Activated CD8-positive, alpha-beta T cell treated with anti-CD3 and anti-CD28 coated beads for 36 hours (primary cell): ENCODE results near the gene PRPS1. TPM values are rescaled to one million over a fixed set of nuclear protein-coding genes. Genes with fewer than 3 reads are reported as not detected.
"Not testable (repeated sequence)": the region's sequence is repeated elsewhere in the genome, so short reads cannot be mapped to it uniquely, and the experiment has no call there.

Source experiments
- ATAC-seq: fragments of 200-7000 bp; cut with Tn5 transposase; one replicate; pipeline ENCODE4 v1.10.0; 2021; ENCODE audit warnings: mild to moderate bottlenecking, moderate library complexity
- CTCF ChIA-PET: fragments of 350-600 bp; sonication (Branson Sonifier 250); formaldehyde crosslinking; loops from one replicate; lab custom pipeline; 2021; ENCODE audit warnings: antibody characterized with exemption; lab: Charles Lee
- POLR2A ChIA-PET: fragments of 350-600 bp; sonication (Branson Sonifier 250); formaldehyde crosslinking; loops from one replicate; lab custom pipeline; 2021; ENCODE audit warnings: antibody characterized with exemption; lab: Charles Lee
- DNase-seq: peaks from one replicate; pipeline ENCODE4 v3.0.0-alpha.2; 2020
- H3K27ac Mint-ChIP-seq: one replicate; pipeline ENCODE4 v1.8.0; 2021; ENCODE audit warnings: mild to moderate bottlenecking, mixed read lengths
- H3K27me3 Mint-ChIP-seq: one replicate; pipeline ENCODE4 v1.8.0; 2021; ENCODE audit warnings: mixed read lengths
- H3K36me3 Mint-ChIP-seq: one replicate; pipeline ENCODE4 v1.8.0; 2021; ENCODE audit warnings: low read depth, mixed read lengths
- H3K4me1 Mint-ChIP-seq: one replicate; pipeline ENCODE4 v1.8.0; 2021; ENCODE audit warnings: low read depth, mixed read lengths
- H3K4me3 Mint-ChIP-seq: one replicate; pipeline ENCODE4 v1.8.0; 2021; ENCODE audit warnings: mild to moderate bottlenecking, moderate library complexity, mixed read lengths
- H3K9me3 Mint-ChIP-seq: one replicate; pipeline ENCODE4 v1.8.0; 2021; ENCODE audit warnings: mixed read lengths
- CTCF ChIP-seq: fragments of 200-600 bp; IDR thresholded peaks from one replicate; pipeline ENCODE4 v1.8.0; 2022; ENCODE audit warnings: antibody characterized with exemption, mild to moderate bottlenecking
- intact Hi-C: fragments of 100-400 bp; cut with micrococcal nuclease; formaldehyde crosslinking; loops from one replicate; pipeline ENCODE4 v1.10.0; 2022
- total RNA-seq, 2 experiments: library from RNA; stranded (reverse); gene quantifications; one replicate each; pipeline ENCODE4 v1.2.3, GENCODE V29; 2021

The PRPS1 gene
- total RNA-seq, 2 experiments from 2014 or later = 122 to 131 TPM

- ATAC-seq = no peak
- Mint-ChIP-seq H3K4me1 (peaks cover 61% of the 10 kb centered on the region), H3K27ac (no peak overlapping the region), H3K4me3 (no peak overlapping the region), H3K36me3 (no peaks in the 10 kb centered on the region), H3K9me3 (no peaks in the 10 kb centered on the region), H3K27me3 (no peaks in the 10 kb centered on the region)
- no peak for TF ChIP-seq CTCF
- intact Hi-C loops = no loop called here
- no peak for DNase-seq
- POLR2A ChIA-PET = no interaction called here
- CTCF ChIA-PET = no interaction called here
Measured at GRCh38 chrX:107682256-107682655, 53.9 kb downstream of the PRPS1 start.

GRCh38 chrX:107683124-107683895 lies 55.0 kb downstream of the PRPS1 start:
- intact Hi-C loops = no loop called here
- ChIA-PET POLR2A (interaction anchor here (0.6 kb wide), 1 partner anchor 75 kb away, joined by 4 read pairs; no protein-coding TSS in a partner anchor), CTCF (interaction anchor here (1.1 kb wide), 1 partner anchor 28 kb away, joined by 3 read pairs; no protein-coding TSS in a partner anchor)
- H3K9me3 Mint-ChIP-seq = no peaks in the 10 kb centered on the region
- ATAC-seq (no peak), DNase-seq (no peak)
- H3K27me3 Mint-ChIP-seq = no peaks in the 10 kb centered on the region
- no peak for TF ChIP-seq CTCF
- no peak overlapping the region for H3K4me3 Mint-ChIP-seq
- H3K4me1 Mint-ChIP-seq = peaks cover 55% of the 10 kb centered on the region
- no peaks in the 10 kb centered on the region for H3K36me3 Mint-ChIP-seq
- no peak overlapping the region for H3K27ac Mint-ChIP-seq

- no peaks in the 10 kb centered on the region for H3K9me3 Mint-ChIP-seq
- H3K4me1 Mint-ChIP-seq = peaks cover 49% of the 10 kb centered on the region
- no peak for ATAC-seq
- POLR2A ChIA-PET = interaction anchor here (1.5 kb wide), 1 partner anchor 10 kb away, joined by 3 read pairs; no protein-coding TSS in a partner anchor
- TF ChIP-seq CTCF = no peak
- DNase-seq = no peak
- no peak overlapping the region for H3K4me3 Mint-ChIP-seq
- H3K27me3 Mint-ChIP-seq = no peaks in the 10 kb centered on the region
- intact Hi-C loops = no loop called here
- CTCF ChIA-PET = interaction anchor here (1.1 kb wide), 1 partner anchor 28 kb away, joined by 3 read pairs; no protein-coding TSS in a partner anchor
- peak overlapping the region; percentile 22 for H3K27ac Mint-ChIP-seq
- no peaks in the 10 kb centered on the region for H3K36me3 Mint-ChIP-seq
Measured at GRCh38 chrX:107683931-107684330, 55.6 kb downstream of the PRPS1 start.

GRCh38 chrX:107684956-107685385 lies 56.7 kb downstream of the PRPS1 start:
- Mint-ChIP-seq H3K4me1 (peaks cover 42% of the 10 kb centered on the region), H3K27me3 (no peaks in the 10 kb centered on the region), H3K36me3 (no peaks in the 10 kb centered on the region), H3K9me3 (no peaks in the 10 kb centered on the region), H3K4me3 (no peak overlapping the region), H3K27ac (no peak overlapping the region)
- ChIA-PET CTCF (interaction anchor here (0.7 kb wide), 1 partner anchor 8 kb away, joined by 3 read pairs; no protein-coding TSS in a partner anchor), POLR2A (interaction anchor here (0.8 to 2.0 kb wide), 3 partner anchors 11 to 30 kb away, joined by 3 to 6 read pairs (median 3); no protein-coding TSS in a partner anchor)
- DNase-seq (peak; percentile 46), ATAC-seq (peak; percentile 83)
- intact Hi-C loops = no loop called here
- no peak for TF ChIP-seq CTCF

GRCh38 chrX:107685586-107685985 lies 57.3 kb downstream of the PRPS1 start:
- H3K36me3 Mint-ChIP-seq, H3K4me3 Mint-ChIP-seq, DNase-seq, H3K9me3 Mint-ChIP-seq, intact Hi-C loops, ATAC-seq, H3K27me3 Mint-ChIP-seq: not testable (repeated sequence)
- Mint-ChIP-seq H3K27ac (peak overlapping the region; percentile 49), H3K4me1 (peaks cover 39% of the 10 kb centered on the region)
- ChIA-PET POLR2A (interaction anchor here (2.0 kb wide), 1 partner anchor 29 kb away, joined by 6 read pairs; no protein-coding TSS in a partner anchor), CTCF (interaction anchor here (0.7 kb wide), 1 partner anchor 9 kb away, joined by 3 read pairs; no protein-coding TSS in a partner anchor)
